ENCODE results near the gene IFI35.
"Not testable (repeated sequence)": the region's sequence is repeated elsewhere in the genome, so short reads cannot be mapped to it uniquely, and the experiment has no call there.

Gene IFI35

DNA sequence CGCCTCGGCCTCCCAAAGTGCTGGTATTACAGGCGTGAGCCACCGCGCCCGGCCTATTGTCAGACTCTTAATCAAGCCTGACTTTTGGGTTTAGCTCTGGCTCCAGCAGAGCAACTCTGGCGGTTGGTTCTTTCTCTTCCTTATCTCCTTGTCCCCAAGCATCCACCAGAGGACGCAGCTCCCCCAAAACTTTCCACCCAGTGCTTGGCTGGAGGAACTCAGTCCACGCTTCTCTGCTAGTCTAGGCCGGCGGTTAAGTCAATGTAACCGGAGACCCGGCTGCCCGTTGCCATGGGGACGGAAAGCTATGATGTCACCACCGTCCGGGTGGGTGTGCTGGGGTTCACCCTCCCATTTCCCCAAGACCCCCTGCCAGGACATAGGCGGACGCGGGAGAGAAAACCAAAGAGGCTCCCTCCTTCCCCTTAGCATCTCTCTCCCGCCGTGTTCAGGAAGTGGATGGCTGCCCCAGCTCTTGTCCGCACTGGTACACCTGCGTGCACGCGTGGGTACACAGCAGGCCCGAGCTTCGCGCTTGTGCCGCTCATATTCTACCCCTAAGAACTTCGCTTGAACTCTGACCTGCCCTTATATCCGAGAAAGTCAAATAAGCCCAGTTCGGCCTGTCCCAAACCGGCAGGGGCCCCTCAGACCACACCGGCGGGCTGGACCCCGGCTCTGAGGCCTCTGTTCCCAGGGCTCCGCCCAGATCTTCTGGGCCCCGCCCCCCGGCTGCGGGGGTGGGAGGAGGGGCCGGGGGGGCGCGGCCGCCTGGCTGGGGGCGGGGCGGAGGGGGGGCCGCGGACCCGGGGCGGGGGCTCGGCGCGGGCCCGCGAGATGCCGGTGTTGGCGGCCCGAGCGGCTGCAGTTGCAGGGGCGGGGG lies 18.1 kb downstream of the IFI35 start, which contains the start of gene RND2:
Gene RND2, plus strand, starts transcription at position 825 of the 883 bp plus-strand sequence. CDS start 117 bp downstream, outside the sequence.
- DNase-seq: peak; percentile 87

- DNase-seq: no peak
Observed at GRCh38 chr17:43025290-43025657, 18.7 kb downstream of the IFI35 start.

DNA sequence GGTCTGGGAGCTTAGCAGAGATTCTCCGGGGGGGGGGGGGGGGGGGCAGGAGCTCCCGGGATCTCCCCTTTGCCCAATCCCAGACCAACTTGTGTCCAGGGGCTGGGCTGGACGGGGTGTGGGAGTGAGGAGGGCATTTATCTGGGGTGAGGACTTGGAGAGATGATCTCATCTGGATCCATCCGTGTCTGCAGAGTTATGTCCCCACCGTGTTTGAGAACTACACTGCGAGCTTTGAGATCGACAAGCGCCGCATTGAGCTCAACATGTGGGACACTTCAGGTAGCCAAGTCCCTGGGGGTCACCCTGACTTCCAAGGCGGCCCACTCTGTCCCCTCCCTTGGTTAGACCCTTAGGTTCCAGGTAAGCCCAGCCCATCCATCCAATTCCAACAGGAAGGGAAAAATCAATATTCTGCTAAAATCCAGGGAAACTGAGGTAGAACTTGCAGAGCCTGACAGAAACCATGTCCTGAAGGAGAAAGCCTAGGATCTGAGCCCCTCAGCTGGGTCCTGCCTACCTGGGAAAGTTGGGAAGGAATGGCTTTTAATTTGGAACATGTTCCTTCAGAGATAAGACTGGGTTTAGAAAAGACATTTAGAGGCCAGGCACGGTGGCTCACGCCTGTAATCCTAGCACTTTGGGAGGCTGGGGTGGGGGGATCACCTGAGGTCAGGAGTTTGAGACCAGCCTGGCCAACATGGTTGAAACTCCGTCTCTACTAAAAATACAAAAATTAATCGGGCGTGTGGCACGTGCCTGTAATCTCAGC lies 19.4 kb downstream of the IFI35 start:
- DNase-seq: no peak

DNA sequence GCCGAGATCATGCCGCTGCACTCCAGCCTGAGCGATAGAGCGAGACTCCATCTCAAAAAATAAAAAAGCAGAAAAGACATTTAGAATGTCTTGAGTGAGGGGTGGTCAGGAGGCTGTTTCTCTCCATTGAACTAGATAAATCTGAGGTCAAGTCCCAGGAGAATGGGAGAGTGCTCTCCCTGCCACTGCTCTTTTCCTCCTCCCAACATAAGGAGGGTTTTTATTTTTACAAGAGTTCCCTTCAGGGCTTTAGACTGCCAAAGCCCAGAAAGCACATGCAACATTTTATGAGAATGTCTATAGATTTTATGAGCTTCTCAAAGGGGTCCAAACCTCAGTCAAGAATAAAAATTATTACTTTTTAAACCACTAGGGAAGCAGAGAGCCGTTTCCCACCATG lies 20.0 kb downstream of the IFI35 start:
- DNase-seq: no peak

GRCh38 chr17:43027091-43028032 lies 20.8 kb downstream of the IFI35 start:
- DNase-seq: no peak

DNA sequence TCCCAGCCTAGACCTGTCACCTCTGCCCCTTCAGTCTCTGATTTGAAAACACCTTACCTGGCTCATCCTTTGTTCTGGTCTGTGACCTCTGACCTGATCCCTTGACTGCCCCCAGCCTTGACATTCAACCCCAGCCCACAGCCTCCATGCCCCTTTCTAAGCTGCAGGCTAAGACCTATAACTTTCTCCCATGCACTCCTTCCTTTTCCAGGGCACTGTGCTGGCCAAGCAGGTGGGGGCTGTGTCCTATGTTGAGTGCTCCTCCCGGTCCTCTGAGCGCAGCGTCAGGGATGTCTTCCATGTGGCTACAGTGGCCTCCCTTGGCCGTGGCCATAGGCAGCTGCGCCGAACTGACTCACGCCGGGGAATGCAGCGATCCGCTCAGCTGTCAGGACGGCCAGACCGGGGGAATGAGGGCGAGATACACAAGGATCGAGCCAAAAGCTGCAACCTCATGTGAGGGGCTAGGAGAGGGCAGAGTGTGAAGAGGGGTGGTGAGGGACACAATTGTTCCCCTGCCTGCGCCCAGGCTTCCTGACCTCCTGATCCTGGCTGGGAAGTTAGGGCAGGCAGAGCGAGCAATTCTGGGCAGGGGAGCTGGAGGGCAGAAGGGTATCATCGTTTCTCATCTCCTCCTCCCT lies 21.8 kb downstream of the IFI35 start:
- DNase-seq: no peak

- DNase-seq: no peak
Observed at GRCh38 chr17:43030137-43030767, 23.7 kb downstream of the IFI35 start.

- no peak for DNase-seq
Observed at GRCh38 chr17:43031666-43032065, 25.1 kb downstream of the IFI35 start.

- DNase-seq: no peak
Observed at GRCh38 chr17:43033948-43034881, 27.6 kb downstream of the IFI35 start.

DNA sequence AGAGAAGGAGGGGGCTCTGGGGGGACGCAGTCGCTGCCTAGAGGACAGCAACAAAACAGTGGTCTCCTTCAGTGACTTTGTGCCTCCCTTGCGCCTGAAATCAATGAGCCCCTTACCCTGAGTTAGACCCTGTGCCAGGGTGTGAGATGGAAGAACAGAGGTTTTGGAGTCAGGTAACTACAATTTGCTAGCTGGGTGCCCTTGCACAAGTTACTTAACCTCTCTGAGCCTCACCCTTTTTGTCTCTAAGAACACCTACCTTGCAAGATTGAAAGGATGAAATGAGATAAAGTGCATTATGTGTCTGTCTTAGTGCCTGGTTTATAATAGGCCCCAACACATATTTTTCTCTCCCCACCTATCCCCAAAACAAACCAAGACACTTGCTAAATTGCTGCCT lies 28.3 kb downstream of the IFI35 start:
- DNase-seq: no peak

DNA sequence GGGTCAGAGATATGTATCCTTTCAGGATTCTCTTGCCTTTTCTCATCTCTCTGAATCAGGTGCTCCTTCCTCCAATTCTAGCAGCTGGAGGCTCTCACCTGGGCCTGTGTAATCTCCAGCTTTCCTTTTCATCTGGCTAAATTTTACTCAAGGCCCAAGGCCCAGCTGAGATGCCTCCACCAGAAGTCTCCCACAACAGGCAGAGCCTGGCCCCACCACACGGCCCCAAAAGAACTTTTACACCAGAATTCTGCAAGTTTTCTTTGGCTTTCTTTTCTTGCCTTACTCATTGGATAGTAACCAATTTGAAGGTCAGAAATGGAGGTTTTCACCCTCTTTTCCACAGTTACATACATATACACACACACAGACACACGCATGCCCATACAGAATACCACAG lies 33.1 kb downstream of the IFI35 start:
- no peak for DNase-seq

GRCh38 chr17:43040655-43041054 lies 34.1 kb downstream of the IFI35 start:
- DNase-seq: peak; percentile 64

- no peak for DNase-seq
Observed at GRCh38 chr17:43042025-43042628, 35.5 kb downstream of the IFI35 start.

DNA sequence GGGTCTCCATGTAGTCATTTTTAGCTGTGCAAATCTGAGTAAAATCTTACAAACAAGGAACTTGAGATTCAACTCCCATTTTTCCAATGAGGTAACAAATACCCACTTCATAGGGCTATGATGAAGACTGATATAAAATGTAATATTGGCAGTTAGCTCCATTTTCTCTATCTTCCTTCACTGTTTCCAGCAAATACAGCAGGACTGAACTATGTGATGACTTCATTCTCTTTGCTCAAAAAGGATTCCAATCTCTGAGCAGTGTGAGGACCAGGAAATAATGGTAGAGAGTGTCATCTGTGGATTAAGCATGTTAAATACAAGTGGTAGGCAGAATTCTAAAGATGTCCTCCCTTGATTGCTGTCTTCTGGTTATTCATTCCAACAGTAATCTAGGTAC lies 36.7 kb downstream of the IFI35 start:
- no peak for DNase-seq

DNA sequence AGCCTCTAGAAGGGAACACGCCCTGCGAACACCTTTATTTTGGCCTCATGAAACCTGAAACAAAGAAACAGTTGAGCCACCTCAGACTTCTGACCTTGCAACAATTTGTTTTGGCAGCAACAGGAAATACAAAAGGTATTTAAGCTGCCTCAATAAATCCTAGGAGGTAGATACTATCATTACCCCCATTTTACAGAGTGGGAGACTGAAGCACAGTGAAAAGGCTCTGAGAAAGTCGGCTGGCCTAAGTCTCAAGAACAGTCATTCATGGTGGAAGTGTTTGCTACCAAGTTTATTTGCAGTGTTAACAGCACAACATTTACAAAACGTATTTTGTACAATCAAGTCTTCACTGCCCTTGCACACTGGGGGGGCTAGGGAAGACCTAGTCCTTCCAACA lies 37.4 kb downstream of the IFI35 start:
- DNase-seq: no peak

GRCh38 chr17:43051969-43052368 lies 45.4 kb downstream of the IFI35 start:
- no peak for DNase-seq

- not testable (repeated sequence) for DNase-seq
Observed at GRCh38 chr17:43053008-43053407, 46.4 kb downstream of the IFI35 start.

DNA sequence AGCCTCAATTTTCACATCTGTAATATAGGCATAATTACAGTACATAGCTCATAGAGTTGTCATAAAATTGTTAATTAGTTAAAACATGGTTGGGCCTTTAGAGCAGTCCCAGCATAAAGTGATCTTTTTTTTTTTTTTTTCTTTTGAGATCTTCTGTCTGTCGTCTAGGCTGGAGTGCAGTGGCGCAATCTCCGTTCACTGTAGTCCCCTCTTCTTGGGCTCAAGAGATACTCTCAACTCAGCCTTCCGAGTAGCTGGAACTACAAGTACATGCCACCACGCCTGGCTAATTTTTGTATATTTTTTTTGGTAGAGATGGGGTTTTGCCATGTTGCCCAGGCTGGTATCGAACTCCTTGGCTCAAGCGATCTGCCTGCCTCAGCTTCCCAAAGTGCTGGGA lies 49.5 kb downstream of the IFI35 start:
- no peak for DNase-seq

DNA sequence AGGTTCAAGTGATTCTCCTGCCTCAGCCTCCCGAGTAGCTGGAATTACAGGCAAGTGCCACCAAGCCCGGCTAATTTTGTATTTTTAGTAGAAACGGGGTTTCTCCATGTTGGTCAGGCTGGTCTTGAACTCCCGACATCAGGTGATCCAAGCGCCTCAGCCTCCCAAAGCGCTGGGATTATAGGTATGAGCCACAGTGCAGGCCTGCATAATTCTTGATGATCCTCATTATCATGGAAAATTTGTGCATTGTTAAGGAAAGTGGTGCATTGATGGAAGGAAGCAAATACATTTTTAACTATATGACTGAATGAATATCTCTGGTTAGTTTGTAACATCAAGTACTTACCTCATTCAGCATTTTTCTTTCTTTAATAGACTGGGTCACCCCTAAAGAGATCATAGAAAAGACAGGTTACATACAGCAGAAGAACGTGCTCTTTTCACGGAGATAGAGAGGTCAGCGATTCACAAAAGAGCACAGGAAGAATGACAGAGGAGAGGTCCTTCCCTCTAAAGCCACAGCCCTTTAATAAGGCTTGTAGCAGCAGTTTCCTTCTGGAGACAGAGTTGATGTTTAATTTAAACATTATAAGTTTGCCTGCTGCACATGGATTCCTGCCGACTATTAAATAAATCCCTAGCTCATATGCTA lies 56.5 kb downstream of the IFI35 start:
- no peak for DNase-seq

Data from NCI-H526 treated with DMSO at 0.1 percent for 48 hours (cell line).